WI38 (cell line): ENCODE measurements around the gene SNX9.

Experiments used
- H3K4me3 ChIP-seq: 2 replicates; pipeline ENCODE4 v1.5.1; 2011; ENCODE audit warnings: low read depth, mild to moderate bottlenecking, control low read depth, low read length
- CTCF ChIP-seq: IDR thresholded peaks from 2 replicates; pipeline ENCODE4 v1.5.1; 2012; ENCODE audit warnings: low read depth, mild to moderate bottlenecking, control low read depth, low read length

Gene SNX9

GRCh38 chr6:157978021-157978783 is 155.2 kb downstream of the SNX9 start:
- no peak overlapping the region for H3K4me3 ChIP-seq
- no peak for TF ChIP-seq CTCF

GRCh38 chr6:157980288-157981131 is 157.5 kb downstream of the SNX9 start:
- no peak overlapping the region for H3K4me3 ChIP-seq

DNA sequence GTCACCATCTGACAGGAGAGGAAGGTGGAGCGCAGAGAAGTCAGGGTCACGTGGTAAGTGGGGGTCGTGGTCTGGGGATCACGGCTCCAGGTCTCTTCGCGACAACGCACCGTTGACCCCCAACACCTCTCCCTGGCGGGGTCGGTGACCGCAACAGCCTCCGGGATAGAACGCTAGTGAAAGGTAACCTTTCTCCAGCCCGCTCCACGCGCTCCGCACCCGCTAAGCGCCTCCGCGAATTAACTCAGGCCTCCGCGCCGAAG is 158.0 kb downstream of the SNX9 start:
- TF ChIP-seq CTCF, result no peak; the same call in 1 of the 2 replicates
- peak overlapping the region; percentile 89; the same call in 1 of the 2 replicates for H3K4me3 ChIP-seq

More at GRCh38 chr6:157980288-157981131, 157.5 kb downstream of the SNX9 start:
- no peak for TF ChIP-seq CTCF

- TF ChIP-seq CTCF, result peak; percentile 27; the same call in 1 of the 2 replicates
- H3K4me3 ChIP-seq, result peak within 1 kb of the TSS; percentile 89
Observed at GRCh38 chr6:157981395-157982101, 158.5 kb downstream of the SNX9 start, which contains the start of gene SYNJ2. Gene SYNJ2, plus strand, starts transcription at chr6:157981863. Its CDS starts 99 bp downstream, at chr6:157981962.

GRCh38 chr6:157982102-157982562 is 159.1 kb downstream of the SNX9 start:
- no peak for TF ChIP-seq CTCF

GRCh38 chr6:157982563-157983405 is 159.7 kb downstream of the SNX9 start:
- no peak for TF ChIP-seq CTCF
- peak overlapping the region; percentile 89 for H3K4me3 ChIP-seq

More at GRCh38 chr6:157982102-157982562, 159.1 kb downstream of the SNX9 start:
- peak overlapping the region; percentile 89 for H3K4me3 ChIP-seq
